GM10266 (cell line): ENCODE measurements around the gene SLC38A3.
"Not testable (repeated sequence)": the region's sequence is repeated elsewhere in the genome, so short reads cannot be mapped to it uniquely, and the experiment has no call there.

ENCODE experiments used
- DNase-seq: peaks from one replicate; pipeline ENCODE4 v3.0.0; 2012; ENCODE audit errors: extremely low spot score
- CTCF ChIP-seq: IDR thresholded peaks from 2 replicates; pipeline ENCODE4 v1.5.1; 2012; ENCODE audit warnings: mild to moderate bottlenecking, low read depth; ENCODE audit not compliant: control insufficient read depth, insufficient read depth; ENCODE audit errors: missing control alignments

Gene SLC38A3

GRCh38 chr3:50220109-50220508, 15.0 kb downstream of the SLC38A3 start:
- no peak for TF ChIP-seq CTCF
- DNase-seq, result no peak

GRCh38 chr3:50221051-50221410, 16.0 kb downstream of the SLC38A3 start:
- TF ChIP-seq CTCF, result no peak
- no peak for DNase-seq

GRCh38 chr3:50221411-50222168, 16.5 kb downstream of the SLC38A3 start:
- DNase-seq, result no peak
- peak; percentile 30 for TF ChIP-seq CTCF

- TF ChIP-seq CTCF, result no peak
- no peak for DNase-seq
These were observed 17.1 kb downstream of the SLC38A3 start for GRCh38 chr3:50222169-50222528.

- no peak for TF ChIP-seq CTCF
- no peak for DNase-seq
These were observed 19.6 kb downstream of the SLC38A3 start for GRCh38 chr3:50224639-50225038.

- TF ChIP-seq CTCF, result peak; percentile 8
- DNase-seq, result no peak
These were observed 21.9 kb downstream of the SLC38A3 start for GRCh38 chr3:50226888-50227389.

GRCh38 chr3:50227390-50228183, 22.5 kb downstream of the SLC38A3 start:
- peak; percentile 91 for TF ChIP-seq CTCF
- peak; percentile 95 for DNase-seq

- DNase-seq, result not testable (repeated sequence)
These were observed 23.2 kb downstream of the SLC38A3 start for GRCh38 chr3:50228184-50228763.
